ENCODE data around the gene KLK12. TPM values are rescaled to one million over a fixed set of nuclear protein-coding genes. Genes with fewer than 3 reads are reported as not detected.
A peak's percentile ranks its signal among the peaks of the same experiment; 100 is the strongest.

Gene KLK12
- polyA plus RNA-seq, 1 donor, result not detected

- DNase-seq (ENCODE audit: low read depth), result no peak
These were observed 21.1 kb upstream of the KLK12 start for GRCh38 chr19:51055866-51056265.

- DNase-seq (ENCODE audit: low read depth), result no peak
These were observed 12.2 kb upstream of the KLK12 start for GRCh38 chr19:51047031-51047335.

GRCh38 chr19:51044327-51044726 is 9.5 kb upstream of the KLK12 start:
- no peak for DNase-seq (ENCODE audit: low read depth)

- DNase-seq (ENCODE audit: low read depth), result no peak
These were observed 8.7 kb upstream of the KLK12 start for GRCh38 chr19:51043497-51043896.

DNA sequence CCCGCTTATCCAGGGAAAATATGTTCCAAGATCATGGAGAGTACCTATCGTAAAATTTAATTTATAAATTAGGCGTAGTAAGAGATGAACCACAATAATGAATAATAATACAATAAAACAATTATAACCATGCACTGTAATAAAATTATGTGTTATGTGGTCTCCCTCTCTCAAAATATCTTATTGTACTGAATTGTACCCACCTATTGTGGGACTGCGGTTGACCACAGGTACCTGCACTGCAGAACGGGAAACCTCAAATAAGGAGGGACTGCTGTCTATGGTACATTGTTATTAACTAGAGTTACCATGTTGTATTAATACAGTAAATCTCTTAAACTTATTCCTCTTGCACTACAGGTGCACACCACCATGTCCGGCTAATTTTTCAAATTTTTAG is 5.3 kb upstream of the KLK12 start:
- no peak for DNase-seq (ENCODE audit: low read depth)

- no peak for DNase-seq (ENCODE audit: low read depth)
These were observed 1.7 kb upstream of the KLK12 start for GRCh38 chr19:51036519-51036918.

- DNase-seq (ENCODE audit: low read depth), result no peak
These were observed 2.9 kb downstream of the KLK12 start for GRCh38 chr19:51031880-51032225.

GRCh38 chr19:51031220-51031879 is 3.5 kb downstream of the KLK12 start:
- no peak for DNase-seq (ENCODE audit: low read depth)

DNA sequence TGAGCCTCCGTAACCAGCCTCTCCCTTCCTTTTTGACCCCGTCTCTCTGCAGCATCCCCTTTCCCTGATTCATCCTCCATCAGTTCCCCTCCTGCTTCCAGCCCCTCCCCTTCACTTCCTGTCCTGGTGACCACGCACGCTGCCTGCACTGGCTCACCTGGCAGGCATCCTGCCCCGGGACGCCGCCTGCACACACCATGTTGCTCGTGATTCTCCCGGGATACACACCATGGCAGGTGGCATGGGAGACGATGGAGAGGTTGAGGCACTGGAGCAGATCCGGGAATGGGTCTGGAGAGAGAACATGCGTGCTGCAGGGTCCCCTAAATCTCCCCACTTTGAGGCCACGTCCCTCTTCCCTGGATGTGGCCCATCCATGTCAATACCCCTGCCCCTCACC is 4.2 kb downstream of the KLK12 start:
- no peak for DNase-seq (ENCODE audit: low read depth)

- no peak for DNase-seq (ENCODE audit: low read depth)
These were observed 5.1 kb downstream of the KLK12 start for GRCh38 chr19:51029718-51030117.

DNA sequence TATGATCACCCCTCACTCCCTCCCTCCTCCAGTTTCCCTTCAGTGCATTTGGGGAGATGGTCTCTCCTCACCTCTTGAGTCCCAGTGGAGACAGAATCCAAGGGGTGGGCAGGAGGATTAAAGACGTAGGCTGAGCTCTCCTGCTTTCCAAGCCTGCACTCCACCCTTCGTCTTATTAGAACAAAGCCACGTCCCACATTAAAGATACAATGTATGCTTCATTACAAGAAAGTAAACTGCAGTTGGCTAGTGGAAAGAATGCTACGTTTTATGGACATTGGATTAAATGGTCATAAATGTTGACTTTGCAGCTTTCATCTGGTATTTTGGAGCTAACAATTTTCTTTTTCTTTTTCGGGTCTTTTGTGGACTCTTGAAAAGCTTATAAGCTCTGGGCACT is 6.9 kb downstream of the KLK12 start:
- no peak for DNase-seq (ENCODE audit: low read depth)

DNA sequence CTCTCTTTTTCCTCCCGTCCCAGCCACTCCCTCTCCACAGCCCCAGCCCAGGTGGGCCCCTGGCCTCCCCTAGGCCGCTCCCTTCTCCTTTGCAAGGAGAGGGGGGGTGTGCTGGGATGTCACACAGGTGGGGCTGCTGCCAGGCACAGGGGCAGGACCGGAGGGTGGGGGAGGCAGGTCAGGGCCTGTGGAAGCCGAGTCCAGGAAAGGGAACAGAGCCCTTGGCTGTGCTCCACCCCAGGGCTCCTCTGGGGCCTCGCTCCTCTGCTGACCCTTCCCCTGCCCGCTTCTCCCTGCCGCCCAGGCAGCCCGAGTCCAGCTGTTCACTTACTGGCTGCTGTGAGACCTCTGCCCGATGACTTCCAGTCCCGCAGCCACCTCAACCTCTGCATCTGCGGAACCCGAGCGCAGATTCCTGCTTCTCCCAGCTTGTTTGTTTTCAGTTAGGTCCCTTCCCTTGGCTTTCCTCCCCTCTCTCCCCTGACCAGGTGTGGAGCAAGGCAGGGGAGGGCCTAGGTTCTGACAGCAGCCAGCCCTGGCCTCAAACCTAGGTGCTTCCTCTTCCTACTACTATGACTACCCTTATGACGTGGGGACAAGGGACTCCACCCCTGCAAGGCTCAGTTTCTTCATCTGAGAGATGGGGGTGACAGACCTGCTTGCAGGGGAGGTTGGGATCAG is 7.5 kb downstream of the KLK12 start:
- no peak for DNase-seq (ENCODE audit: low read depth)

- DNase-seq (ENCODE audit: low read depth), result no peak
These were observed 8.3 kb downstream of the KLK12 start, which contains the start of gene KLK11 for GRCh38 chr19:51026554-51026831. KLK11 (minus strand) TSS chr19:51026616; CDS start chr19:51025631, 985 bp downstream.

GRCh38 chr19:51025809-51026553 is 8.8 kb downstream of the KLK12 start:
- no peak for DNase-seq (ENCODE audit: low read depth)

- DNase-seq (ENCODE audit: low read depth), result no peak
These were observed 9.4 kb downstream of the KLK12 start for GRCh38 chr19:51025401-51025800.

- no peak for DNase-seq (ENCODE audit: low read depth)
These were observed 9.9 kb downstream of the KLK12 start for GRCh38 chr19:51024924-51025323.

DNA sequence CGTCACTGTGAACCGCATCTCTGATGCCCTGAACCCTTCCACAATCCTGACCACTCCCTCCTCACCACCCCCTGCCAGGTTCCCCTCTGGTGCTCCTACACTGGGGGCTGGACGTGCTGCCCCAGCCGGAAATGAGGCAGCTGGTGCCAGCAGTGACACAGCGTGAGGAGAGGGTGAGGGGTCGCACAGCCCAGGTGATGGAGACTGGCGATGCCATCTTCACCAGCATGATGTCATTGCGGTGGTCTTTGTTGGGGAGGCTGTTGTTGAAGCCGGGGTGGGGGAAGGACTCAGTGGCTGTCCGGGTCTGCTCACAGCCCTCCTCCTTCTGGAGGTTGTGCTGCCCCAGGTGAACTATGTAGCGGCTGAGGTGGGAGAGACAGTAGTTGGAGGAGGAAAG is 10.9 kb downstream of the KLK12 start:
- DNase-seq (ENCODE audit: low read depth), result no peak

- DNase-seq (ENCODE audit: low read depth), result no peak
These were observed 12.3 kb downstream of the KLK12 start for GRCh38 chr19:51022526-51022925.

DNA sequence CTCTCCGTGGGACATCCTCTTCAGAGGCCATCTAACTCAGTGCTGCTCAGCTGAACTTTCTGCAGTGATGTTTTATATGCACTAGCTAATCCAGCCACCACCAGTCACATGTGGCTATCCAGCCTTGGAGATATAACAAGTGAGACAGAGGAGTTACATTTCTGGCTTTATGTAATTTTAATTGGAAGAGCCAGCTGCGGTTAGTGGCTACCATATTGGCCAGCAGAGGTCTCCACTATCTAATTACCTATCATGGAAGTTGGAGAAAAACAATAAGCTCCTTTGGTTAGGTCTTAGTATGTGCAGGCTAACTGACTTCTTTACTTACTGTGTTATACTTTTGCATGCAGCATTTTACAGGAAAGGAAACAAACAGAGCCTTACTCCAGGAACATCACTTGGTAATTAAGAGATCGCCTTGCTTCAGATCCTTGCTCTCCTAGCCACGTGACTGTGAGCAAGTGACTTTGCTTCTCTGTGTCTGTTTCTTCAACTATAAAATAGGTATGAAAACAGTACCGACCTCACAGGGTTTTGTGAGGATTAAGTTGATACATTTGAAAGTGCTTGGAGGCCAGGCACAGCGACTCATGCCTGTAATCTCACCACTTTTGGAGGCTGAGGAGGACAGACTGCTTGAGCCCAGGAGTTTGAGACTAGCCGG is 13.7 kb downstream of the KLK12 start:
- DNase-seq (ENCODE audit: low read depth), result peak; percentile 8

GRCh38 chr19:51019544-51019925 is 15.3 kb downstream of the KLK12 start, which contains the start of gene KLK10:
KLK10 (minus strand) TSS chr19:51019709; CDS start chr19:51019130, 579 bp downstream.
- DNase-seq (ENCODE audit: low read depth), result no peak

GRCh38 chr19:51018745-51019543 is 15.9 kb downstream of the KLK12 start:
- DNase-seq (ENCODE audit: low read depth), result no peak

All from forelimb muscle (tissue), 1 donor.